ENCODE measurements around the gene RPN1. TPM values are rescaled to one million over a fixed set of nuclear protein-coding genes. Genes with fewer than 3 reads are reported as not detected.

Gene RPN1
- 100 to 1,000 TPM; 244 to 333 (median 297) TPM for total RNA-seq

- ATAC-seq (ENCODE audit: low FRiP score) (peak; percentile 96), DNase-seq (ENCODE audit: low spot score) (peak; percentile 83)
- TF ChIP-seq, protein P1, sequence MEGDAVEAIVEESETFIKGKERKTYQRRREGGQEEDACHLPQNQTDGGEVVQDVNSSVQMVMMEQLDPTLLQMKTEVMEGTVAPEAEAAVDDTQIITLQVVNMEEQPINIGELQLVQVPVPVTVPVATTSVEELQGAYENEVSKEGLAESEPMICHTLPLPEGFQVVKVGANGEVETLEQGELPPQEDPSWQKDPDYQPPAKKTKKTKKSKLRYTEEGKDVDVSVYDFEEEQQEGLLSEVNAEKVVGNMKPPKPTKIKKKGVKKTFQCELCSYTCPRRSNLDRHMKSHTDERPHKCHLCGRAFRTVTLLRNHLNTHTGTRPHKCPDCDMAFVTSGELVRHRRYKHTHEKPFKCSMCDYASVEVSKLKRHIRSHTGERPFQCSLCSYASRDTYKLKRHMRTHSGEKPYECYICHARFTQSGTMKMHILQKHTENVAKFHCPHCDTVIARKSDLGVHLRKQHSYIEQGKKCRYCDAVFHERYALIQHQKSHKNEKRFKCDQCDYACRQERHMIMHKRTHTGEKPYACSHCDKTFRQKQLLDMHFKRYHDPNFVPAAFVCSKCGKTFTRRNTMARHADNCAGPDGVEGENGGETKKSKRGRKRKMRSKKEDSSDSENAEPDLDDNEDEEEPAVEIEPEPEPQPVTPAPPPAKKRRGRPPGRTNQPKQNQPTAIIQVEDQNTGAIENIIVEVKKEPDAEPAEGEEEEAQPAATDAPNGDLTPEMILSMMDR (IDR thresholded peaks at IDR 0.05): no peak
Measured at GRCh38 chr3:128650096-128651050, at the start of gene RPN1. TSS of gene RPN1 (minus strand) at chr3:128650818. CDS start at chr3:128650800, 18 bp downstream.

DNA sequence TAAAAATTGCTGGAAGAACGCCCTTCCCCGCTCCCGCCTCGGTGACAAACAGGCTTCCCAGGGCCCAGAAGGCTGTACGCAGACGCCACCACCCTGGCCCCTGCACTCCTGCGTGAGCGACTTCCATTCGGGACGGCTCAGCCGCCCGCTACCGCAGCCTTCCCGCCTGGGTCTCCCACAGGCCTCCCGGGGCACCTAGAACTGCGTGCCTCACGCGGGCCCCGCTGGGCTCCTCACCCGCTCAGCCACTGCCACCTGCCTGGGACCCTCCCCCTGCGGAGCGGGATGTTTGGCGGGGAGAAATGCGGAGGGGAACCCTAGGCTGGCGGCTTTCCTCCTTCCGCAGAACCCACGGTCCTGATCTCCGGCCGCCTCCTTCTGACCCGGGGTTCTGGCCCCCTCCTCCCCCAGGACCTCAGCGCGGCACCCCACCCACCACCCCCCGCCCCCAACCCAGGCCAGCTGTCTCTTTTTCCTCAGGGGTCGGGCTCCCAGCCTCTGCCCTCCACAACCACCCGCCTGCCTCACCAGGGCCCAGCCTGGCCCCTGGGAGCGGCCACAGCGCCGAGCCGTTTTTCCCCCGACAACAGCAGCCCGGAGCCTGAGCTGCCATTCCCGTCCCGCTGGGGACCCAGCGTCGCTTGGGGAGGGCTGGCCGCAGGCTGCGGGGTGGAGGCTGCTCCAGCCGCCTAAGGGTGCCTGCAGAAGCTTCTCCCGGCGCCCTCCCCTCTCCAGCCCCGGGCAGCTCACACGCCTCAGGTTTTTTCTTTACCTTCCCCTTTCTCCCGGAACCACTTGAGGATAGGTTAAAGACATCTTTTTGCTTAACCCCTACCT, 47.8 kb upstream of the RPN1 start:
- no peak for DNase-seq (ENCODE audit: low spot score)
- TF ChIP-seq, protein P1 (IDR thresholded peaks at IDR 0.05): no peak
- peak; percentile 73 for ATAC-seq (ENCODE audit: low FRiP score)

GRCh38 chr3:128697341-128697740, 46.7 kb upstream of the RPN1 start:
- TF ChIP-seq, protein P1 (IDR thresholded peaks at IDR 0.05): no peak
- ATAC-seq (ENCODE audit: low FRiP score): no peak

GRCh38 chr3:128693696-128694095, 43.1 kb upstream of the RPN1 start:
- DNase-seq (ENCODE audit: low spot score) (no peak), ATAC-seq (ENCODE audit: low FRiP score) (no peak)
- TF ChIP-seq, protein P1 (IDR thresholded peaks at IDR 0.05): no peak

More at GRCh38 chr3:128697341-128697740, 46.7 kb upstream of the RPN1 start:
- no peak for DNase-seq (ENCODE audit: low spot score)

GRCh38 chr3:128689060-128689459, 38.4 kb upstream of the RPN1 start:
- DNase-seq (ENCODE audit: low spot score): no peak
- ATAC-seq (ENCODE audit: low FRiP score): no peak
- TF ChIP-seq, protein P1 (IDR thresholded peaks at IDR 0.05): no peak

- no peak for DNase-seq (ENCODE audit: low spot score)
- TF ChIP-seq, protein P1 (IDR thresholded peaks at IDR 0.05): no peak
- no peak for ATAC-seq (ENCODE audit: low FRiP score)
Measured at GRCh38 chr3:128686465-128686864, 35.8 kb upstream of the RPN1 start.

Data from omental fat pad (tissue), 4 donors.